Measurements from ENCODE around the gene PLA2G4A.

The PLA2G4A gene

GRCh38 chr1:186792870-186793581, 35.7 kb upstream of the PLA2G4A start:
- no peak for TF ChIP-seq CTCF (IDR thresholded peaks at IDR 0.05; ENCODE audit: control insufficient read depth, extremely low read depth, insufficient read depth)
- H3K4me3 ChIP-seq (ENCODE audit: low read depth, low read length) = no peak overlapping the region
- no peak for DNase-seq (ENCODE audit: low read depth)

GRCh38 chr1:186793582-186793927, 35.2 kb upstream of the PLA2G4A start:
- H3K4me3 ChIP-seq (ENCODE audit: low read depth, low read length) = no peak overlapping the region
- TF ChIP-seq CTCF (IDR thresholded peaks at IDR 0.05; ENCODE audit: control insufficient read depth, extremely low read depth, insufficient read depth) = no peak
- no peak for DNase-seq (ENCODE audit: low read depth)

GRCh38 chr1:186798960-186799688, 29.6 kb upstream of the PLA2G4A start:
- no peak overlapping the region for H3K4me3 ChIP-seq (ENCODE audit: low read depth, low read length)
- DNase-seq (ENCODE audit: low read depth) = no peak
- TF ChIP-seq CTCF (IDR thresholded peaks at IDR 0.05; ENCODE audit: control insufficient read depth, extremely low read depth, insufficient read depth) = no peak

GRCh38 chr1:186799689-186800054, 29.1 kb upstream of the PLA2G4A start:
- no peak for TF ChIP-seq CTCF (IDR thresholded peaks at IDR 0.05; ENCODE audit: control insufficient read depth, extremely low read depth, insufficient read depth)
- no peak for DNase-seq (ENCODE audit: low read depth)
- H3K4me3 ChIP-seq (ENCODE audit: low read depth, low read length) = no peak overlapping the region

- TF ChIP-seq CTCF (IDR thresholded peaks at IDR 0.05; ENCODE audit: control insufficient read depth, extremely low read depth, insufficient read depth) = no peak
- DNase-seq (ENCODE audit: low read depth) = no peak
Observed at GRCh38 chr1:186802388-186802787, 26.4 kb upstream of the PLA2G4A start.

GRCh38 chr1:186804679-186805078, 24.1 kb upstream of the PLA2G4A start:
- H3K4me3 ChIP-seq (ENCODE audit: low read depth, low read length) = no peak overlapping the region
- no peak for TF ChIP-seq CTCF (IDR thresholded peaks at IDR 0.05; ENCODE audit: control insufficient read depth, extremely low read depth, insufficient read depth)
- DNase-seq (ENCODE audit: low read depth) = no peak

More at GRCh38 chr1:186802388-186802787, 26.4 kb upstream of the PLA2G4A start:
- no peak overlapping the region for H3K4me3 ChIP-seq (ENCODE audit: low read depth, low read length)

All from LNCaP clone FGC (cell line).